ENCODE measurements around the gene PTPDC1.

Gene PTPDC1

GRCh38 chr9:94084314-94084713 is at the start of gene PTPDC1:
Gene PTPDC1, plus strand, starts transcription at chr9:94084464. Its CDS starts 67 bp downstream, at chr9:94084531.
- H3K36me3 ChIP-seq (ENCODE audit: control insufficient read depth, insufficient read depth, low read length), result no peaks in the 10 kb centered on the region
- no peak within 1 kb of the TSS for H3K4me3 ChIP-seq (replicated peaks; ENCODE audit: low read depth, low read length)
- TF ChIP-seq CTCF (IDR thresholded peaks at IDR 0.05; ENCODE audit: insufficient read depth, low read length, poor library complexity, severe bottlenecking), result no peak
- DNase-seq (ENCODE audit: extremely low read depth, insufficient read length), result no peak
- no peaks in the 10 kb centered on the region for H3K27me3 ChIP-seq (replicated peaks; ENCODE audit: control insufficient read depth, insufficient read depth, low read length)

- Histone ChIP-seq H3K4me3 (replicated peaks; ENCODE audit: low read depth, low read length) (no peak overlapping the region), H3K27me3 (replicated peaks; ENCODE audit: control insufficient read depth, insufficient read depth, low read length) (no peaks in the 10 kb centered on the region), H3K36me3 (ENCODE audit: control insufficient read depth, insufficient read depth, low read length) (no peaks in the 10 kb centered on the region)
- no peak for DNase-seq (ENCODE audit: extremely low read depth, insufficient read length)
- no peak for TF ChIP-seq CTCF (IDR thresholded peaks at IDR 0.05; ENCODE audit: insufficient read depth, low read length, poor library complexity, severe bottlenecking)
Measured at GRCh38 chr9:94034511-94034910, 49.8 kb upstream of the PTPDC1 start.

- no peaks in the 10 kb centered on the region for H3K27me3 ChIP-seq (replicated peaks; ENCODE audit: control insufficient read depth, insufficient read depth, low read length)
- DNase-seq (ENCODE audit: extremely low read depth, insufficient read length), result no peak
- no peaks in the 10 kb centered on the region for H3K36me3 ChIP-seq (ENCODE audit: control insufficient read depth, insufficient read depth, low read length)
- no peak overlapping the region for H3K4me3 ChIP-seq (replicated peaks; ENCODE audit: low read depth, low read length)
- TF ChIP-seq CTCF (IDR thresholded peaks at IDR 0.05; ENCODE audit: insufficient read depth, low read length, poor library complexity, severe bottlenecking), result no peak
Measured at GRCh38 chr9:94039786-94040185, 44.5 kb upstream of the PTPDC1 start.

- H3K27me3 ChIP-seq (replicated peaks; ENCODE audit: control insufficient read depth, insufficient read depth, low read length), result no peaks in the 10 kb centered on the region
- no peaks in the 10 kb centered on the region for H3K36me3 ChIP-seq (ENCODE audit: control insufficient read depth, insufficient read depth, low read length)
- no peak overlapping the region for H3K4me3 ChIP-seq (replicated peaks; ENCODE audit: low read depth, low read length)
- TF ChIP-seq CTCF (IDR thresholded peaks at IDR 0.05; ENCODE audit: insufficient read depth, low read length, poor library complexity, severe bottlenecking), result no peak
- DNase-seq (ENCODE audit: extremely low read depth, insufficient read length), result no peak
Measured at GRCh38 chr9:94042516-94043360, 41.5 kb upstream of the PTPDC1 start.

- DNase-seq (ENCODE audit: extremely low read depth, insufficient read length), result no peak
- Histone ChIP-seq H3K27me3 (replicated peaks; ENCODE audit: control insufficient read depth, insufficient read depth, low read length) (no peaks in the 10 kb centered on the region), H3K4me3 (replicated peaks; ENCODE audit: low read depth, low read length) (no peak overlapping the region), H3K36me3 (ENCODE audit: control insufficient read depth, insufficient read depth, low read length) (no peaks in the 10 kb centered on the region)
- no peak for TF ChIP-seq CTCF (IDR thresholded peaks at IDR 0.05; ENCODE audit: insufficient read depth, low read length, poor library complexity, severe bottlenecking)
Measured at GRCh38 chr9:94054716-94055115, 29.5 kb upstream of the PTPDC1 start.

Data from GM06990 (cell line).